Activated CD4-positive, alpha-beta T cell treated with anti-CD3 and anti-CD28 coated beads for 36 hours (primary cell): ENCODE measurements around the gene NMRAL1. TPM values are rescaled to one million over a fixed set of nuclear protein-coding genes. Genes with fewer than 3 reads are reported as not detected.

ENCODE experiments used
- ATAC-seq: fragments of 200-7000 bp; cut with Tn5 transposase; one replicate; pipeline ENCODE4 v1.10.0; 2021; ENCODE audit warnings: mild to moderate bottlenecking, moderate library complexity
- CTCF ChIA-PET: fragments of 350-600 bp; sonication (Branson Sonifier 250); formaldehyde crosslinking; loops from one replicate; lab custom pipeline; 2021; ENCODE audit warnings: antibody characterized with exemption; lab: Charles Lee
- POLR2A ChIA-PET: fragments of 350-600 bp; sonication (Branson Sonifier 250); formaldehyde crosslinking; loops from one replicate; lab custom pipeline; 2021; ENCODE audit warnings: antibody characterized with exemption, inconsistent platforms; lab: Charles Lee
- DNase-seq: peaks from one replicate; pipeline ENCODE4 v3.0.0-alpha.2; 2020
- H3K27ac Mint-ChIP-seq: one replicate; pipeline ENCODE4 v1.8.0; 2021; ENCODE audit warnings: mixed read lengths
- H3K27me3 Mint-ChIP-seq: one replicate; pipeline ENCODE4 v1.8.0; 2021; ENCODE audit warnings: mixed read lengths
- H3K36me3 Mint-ChIP-seq: one replicate; pipeline ENCODE4 v1.8.0; 2021; ENCODE audit warnings: low read depth, mixed read lengths
- H3K4me1 Mint-ChIP-seq: one replicate; pipeline ENCODE4 v1.8.0; 2021; ENCODE audit warnings: mixed read lengths
- H3K4me3 Mint-ChIP-seq: one replicate; pipeline ENCODE4 v1.8.0; 2021; ENCODE audit warnings: mild to moderate bottlenecking, moderate library complexity, mixed read lengths
- H3K9me3 Mint-ChIP-seq: one replicate; pipeline ENCODE4 v1.8.0; 2021; ENCODE audit warnings: low read depth, mixed read lengths
- intact Hi-C, 2 experiments: fragments of 100-400 bp; cut with DNase I in 1 of 2; cut with micrococcal nuclease in 1 of 2; formaldehyde crosslinking; loops; one replicate each; pipeline versions ENCODE4 v1.14.2 to v1.15.1; 2022 to 2024; cut with DNase I, micrococcal nuclease
- total RNA-seq, 2 experiments: library from RNA; stranded (reverse); gene quantifications; one replicate each; pipeline ENCODE4 v1.2.3, GENCODE V29; 2021

NMRAL1 gene
- total RNA-seq, 2 experiments from 2014 or later: 27.1 to 29.5 TPM

DNA sequence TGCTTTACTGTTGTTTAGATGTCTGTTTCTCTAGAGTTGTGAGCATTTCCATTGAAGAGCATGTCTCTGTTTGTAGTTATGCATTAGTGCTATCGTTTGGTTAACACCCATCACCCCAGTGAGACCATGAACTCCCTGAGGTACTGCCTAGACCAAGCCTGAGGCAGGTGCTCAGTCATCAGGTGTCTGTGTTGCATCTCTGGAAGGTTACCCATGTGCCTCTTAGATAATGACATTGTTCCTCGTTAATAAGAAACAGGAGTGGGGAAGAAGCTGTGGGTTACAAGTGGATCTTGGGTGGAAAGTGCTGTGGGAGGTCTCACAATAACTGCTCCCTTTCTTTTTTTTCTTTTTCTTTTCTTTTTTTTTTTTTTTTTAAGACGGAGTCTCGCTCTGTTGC lies 30.4 kb downstream of the NMRAL1 start:
- no peaks in the 10 kb centered on the region for H3K9me3 Mint-ChIP-seq
- H3K4me3 Mint-ChIP-seq: no peak overlapping the region
- peaks cover 61% of the 10 kb centered on the region for H3K36me3 Mint-ChIP-seq
- no peak overlapping the region for H3K27ac Mint-ChIP-seq
- DNase-seq (no peak), ATAC-seq (no peak)
- CTCF ChIA-PET: interaction anchor here (0.9 kb wide), 1 partner anchor 15 kb away, joined by 3 read pairs; no protein-coding TSS in a partner anchor
- no peaks in the 10 kb centered on the region for H3K27me3 Mint-ChIP-seq
- POLR2A ChIA-PET: interaction anchor here (0.7 kb wide), 1 partner anchor 24 kb away, joined by 3 read pairs; no protein-coding TSS in a partner anchor
- no peaks in the 10 kb centered on the region for H3K4me1 Mint-ChIP-seq
- intact Hi-C loops: no loop called here

GRCh38 chr16:4443271-4443670 lies 31.2 kb downstream of the NMRAL1 start:
- no peak overlapping the region for H3K4me3 Mint-ChIP-seq
- ChIA-PET POLR2A (interaction anchor here (0.6 kb wide), 1 partner anchor 13 kb away, joined by 6 read pairs; no protein-coding TSS in a partner anchor), CTCF (no interaction called here)
- H3K27me3 Mint-ChIP-seq: no peaks in the 10 kb centered on the region
- no peaks in the 10 kb centered on the region for H3K9me3 Mint-ChIP-seq
- no peaks in the 10 kb centered on the region for H3K4me1 Mint-ChIP-seq
- H3K27ac Mint-ChIP-seq: no peak overlapping the region
- ATAC-seq: no peak
- H3K36me3 Mint-ChIP-seq: peaks cover 59% of the 10 kb centered on the region
- intact Hi-C loops: no loop called here
- DNase-seq: no peak

GRCh38 chr16:4442371-4442770 lies 32.1 kb downstream of the NMRAL1 start:
- Mint-ChIP-seq H3K4me3 (no peak overlapping the region), H3K4me1 (no peaks in the 10 kb centered on the region), H3K27me3 (no peaks in the 10 kb centered on the region), H3K9me3 (no peaks in the 10 kb centered on the region), H3K27ac (no peak overlapping the region), H3K36me3 (peaks cover 59% of the 10 kb centered on the region)
- ChIA-PET CTCF (interaction anchor here (0.8 kb wide), 1 partner anchor 309 kb away, joined by 3 read pairs; no protein-coding TSS in a partner anchor), POLR2A (no interaction called here)
- intact Hi-C loops: no loop called here
- ATAC-seq (no peak), DNase-seq (no peak)

GRCh38 chr16:4437366-4437765 lies 37.1 kb downstream of the NMRAL1 start:
- peaks cover 6% of the 10 kb centered on the region for H3K4me1 Mint-ChIP-seq
- no peak for DNase-seq
- no peak overlapping the region for H3K4me3 Mint-ChIP-seq
- no peak overlapping the region for H3K27ac Mint-ChIP-seq
- H3K36me3 Mint-ChIP-seq: peaks cover 59% of the 10 kb centered on the region
- ATAC-seq: no peak
- ChIA-PET POLR2A (no interaction called here), CTCF (interaction anchor here (0.6 to 0.8 kb wide), 2 partner anchors 35 to 452 kb away, joined by 3 read pairs; no protein-coding TSS in a partner anchor)
- intact Hi-C loops: no loop called here
- H3K9me3 Mint-ChIP-seq: no peaks in the 10 kb centered on the region
- no peaks in the 10 kb centered on the region for H3K27me3 Mint-ChIP-seq

- H3K4me1 Mint-ChIP-seq: peaks cover 6% of the 10 kb centered on the region
- no peak for DNase-seq
- no peak for ATAC-seq
- ChIA-PET POLR2A (interaction anchor here (0.6 kb wide), 1 partner anchor 16 kb away, joined by 3 read pairs; no protein-coding TSS in a partner anchor), CTCF (interaction anchor here (0.8 to 0.9 kb wide), 2 partner anchors 36 to 39 kb away, joined by 3 to 4 read pairs; partner anchors contain the start of gene NMRAL1)
- intact Hi-C loops: no loop called here
- peaks cover 54% of the 10 kb centered on the region for H3K36me3 Mint-ChIP-seq
- H3K27me3 Mint-ChIP-seq: no peaks in the 10 kb centered on the region
- no peak overlapping the region for H3K4me3 Mint-ChIP-seq
- H3K9me3 Mint-ChIP-seq: no peaks in the 10 kb centered on the region
- H3K27ac Mint-ChIP-seq: no peak overlapping the region
These were observed 38.9 kb downstream of the NMRAL1 start for GRCh38 chr16:4435337-4436067.

GRCh38 chr16:4433914-4434787 lies 40.3 kb downstream of the NMRAL1 start:
- H3K27me3 Mint-ChIP-seq: no peaks in the 10 kb centered on the region
- peaks cover 49% of the 10 kb centered on the region for H3K36me3 Mint-ChIP-seq
- ATAC-seq: no peak
- no peak for DNase-seq
- CTCF ChIA-PET: no interaction called here
- POLR2A ChIA-PET: no interaction called here
- H3K4me1 Mint-ChIP-seq: peaks cover 9% of the 10 kb centered on the region
- H3K27ac Mint-ChIP-seq: no peak overlapping the region
- intact Hi-C loops: no loop called here
- H3K4me3 Mint-ChIP-seq: no peak overlapping the region
- H3K9me3 Mint-ChIP-seq: no peaks in the 10 kb centered on the region

DNA sequence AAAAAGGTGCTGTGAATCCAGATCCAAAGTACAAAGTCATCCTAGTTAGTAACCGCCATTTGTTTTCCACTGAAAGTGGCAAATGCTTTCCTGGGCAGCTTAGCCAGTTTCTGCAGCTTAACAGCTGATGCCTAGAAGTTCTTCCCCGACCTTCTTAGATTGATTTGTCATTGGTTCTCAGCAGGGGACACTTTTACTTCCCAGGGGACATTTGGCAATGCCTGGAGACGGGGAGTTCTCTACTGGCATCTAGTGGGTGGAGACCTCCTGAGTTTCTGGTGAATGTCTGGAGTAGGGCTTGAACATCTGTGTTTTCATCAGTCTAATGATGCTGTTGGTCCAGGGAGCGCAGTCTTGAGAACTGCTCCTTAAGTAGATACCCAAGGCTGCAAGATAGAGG lies 41.2 kb downstream of the NMRAL1 start:
- intact Hi-C loops: no loop called here
- H3K27ac Mint-ChIP-seq: no peak overlapping the region
- CTCF ChIA-PET: no interaction called here
- ATAC-seq: no peak
- POLR2A ChIA-PET: no interaction called here
- H3K27me3 Mint-ChIP-seq: no peaks in the 10 kb centered on the region
- peaks cover 14% of the 10 kb centered on the region for H3K4me1 Mint-ChIP-seq
- peaks cover 52% of the 10 kb centered on the region for H3K36me3 Mint-ChIP-seq
- no peak for DNase-seq
- no peaks in the 10 kb centered on the region for H3K9me3 Mint-ChIP-seq
- H3K4me3 Mint-ChIP-seq: no peak overlapping the region

- CTCF ChIA-PET: no interaction called here
These were observed 43.4 kb downstream of the NMRAL1 start for GRCh38 chr16:4431023-4431422.

GRCh38 chr16:4428500-4428899 lies 45.9 kb downstream of the NMRAL1 start:
- peak overlapping the region; percentile 15 for H3K4me3 Mint-ChIP-seq
- H3K27me3 Mint-ChIP-seq: no peaks in the 10 kb centered on the region
- intact Hi-C loops: loop anchor here (5.0 kb wide), 3 partner anchors 109 to 1166 kb away; partner anchors contain the start of genes CDIP1 (in 1 of the 2) and NUDT16L1 (in 1 of the 2)
- peak overlapping the region; percentile 80 for H3K27ac Mint-ChIP-seq
- POLR2A ChIA-PET: interaction anchor here (0.6 kb wide), 1 partner anchor 78 kb away, joined by 4 read pairs; no protein-coding TSS in a partner anchor
- no peak for DNase-seq
- CTCF ChIA-PET: interaction anchor here (0.6 to 1.1 kb wide), 4 partner anchors 10 to 415 kb away, joined by 3 read pairs; no protein-coding TSS in a partner anchor
- ATAC-seq: no peak
- H3K4me1 Mint-ChIP-seq: peaks cover 27% of the 10 kb centered on the region
- peaks cover 46% of the 10 kb centered on the region for H3K36me3 Mint-ChIP-seq
- no peaks in the 10 kb centered on the region for H3K9me3 Mint-ChIP-seq

More at GRCh38 chr16:4431023-4431422, 43.4 kb downstream of the NMRAL1 start:
- ATAC-seq (no peak), DNase-seq (no peak)
- no peak overlapping the region for H3K4me3 Mint-ChIP-seq
- H3K27me3 Mint-ChIP-seq: no peaks in the 10 kb centered on the region
- peaks cover 56% of the 10 kb centered on the region for H3K36me3 Mint-ChIP-seq
- no peaks in the 10 kb centered on the region for H3K9me3 Mint-ChIP-seq
- no peak overlapping the region for H3K27ac Mint-ChIP-seq
- POLR2A ChIA-PET: no interaction called here
- intact Hi-C loops: no loop called here
- H3K4me1 Mint-ChIP-seq: peaks cover 26% of the 10 kb centered on the region

- intact Hi-C loops: loop anchor here (5.0 kb wide), 3 partner anchors 110 to 1165 kb away; partner anchors contain the start of genes CDIP1 (in 1 of the 2) and NUDT16L1 (in 1 of the 2)
- Mint-ChIP-seq H3K27me3 (no peaks in the 10 kb centered on the region), H3K36me3 (peaks cover 39% of the 10 kb centered on the region), H3K4me1 (peaks cover 27% of the 10 kb centered on the region), H3K4me3 (peak overlapping the region; percentile 95), H3K27ac (peak overlapping the region; percentile 98), H3K9me3 (no peaks in the 10 kb centered on the region)
- no peak for ATAC-seq
- ChIA-PET CTCF (interaction anchor here (0.7 kb wide), 1 partner anchor 198 kb away, joined by 3 read pairs; the partner anchor contains the start of gene MGRN1), POLR2A (interaction anchor here (0.6 kb wide), 1 partner anchor 55 kb away, joined by 12 read pairs; no protein-coding TSS in a partner anchor)
- no peak for DNase-seq
These were observed 47.6 kb downstream of the NMRAL1 start for GRCh38 chr16:4426722-4427372.
